HT-29 (cell line): Measurements from ENCODE around the gene FAM110D. TPM values are rescaled to one million over a fixed set of nuclear protein-coding genes. Genes with fewer than 3 reads are reported as not detected.

Source experiments
- DNase-seq: peaks from one replicate; pipeline ENCODE4 v3.0.0-alpha.2; 2015; ENCODE audit warnings: low spot score
- total RNA-seq: library from RNA; depleted of rRNA; stranded (reverse); fragments of >200 nt; shearing (Covaris generic); gene quantifications from 2 replicates; pipeline ENCODE4 v1.2.3, GENCODE V29; 2014

Gene FAM110D
- total RNA-seq, 1 experiment from 2014 or later = not detected

DNA sequence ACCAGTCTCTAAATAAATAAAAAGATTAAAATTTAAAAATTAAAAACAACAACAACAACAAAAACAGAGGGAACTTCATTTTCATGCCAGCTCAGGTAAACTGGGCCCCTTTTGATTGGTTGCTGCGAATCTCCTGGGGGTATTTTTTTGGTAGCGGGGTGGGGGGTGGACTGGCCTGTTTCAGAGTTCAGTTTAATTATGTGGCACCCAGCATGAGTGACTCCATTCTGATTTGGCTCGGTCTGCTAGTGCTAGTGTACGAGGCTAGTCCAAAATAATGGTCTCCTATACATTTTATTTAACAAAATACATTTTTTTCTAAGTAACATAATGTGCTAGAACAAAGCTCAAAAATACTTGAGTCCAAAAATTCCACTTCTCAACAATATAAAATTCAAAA, 29.1 kb upstream of the FAM110D start:
- no peak for DNase-seq

DNA sequence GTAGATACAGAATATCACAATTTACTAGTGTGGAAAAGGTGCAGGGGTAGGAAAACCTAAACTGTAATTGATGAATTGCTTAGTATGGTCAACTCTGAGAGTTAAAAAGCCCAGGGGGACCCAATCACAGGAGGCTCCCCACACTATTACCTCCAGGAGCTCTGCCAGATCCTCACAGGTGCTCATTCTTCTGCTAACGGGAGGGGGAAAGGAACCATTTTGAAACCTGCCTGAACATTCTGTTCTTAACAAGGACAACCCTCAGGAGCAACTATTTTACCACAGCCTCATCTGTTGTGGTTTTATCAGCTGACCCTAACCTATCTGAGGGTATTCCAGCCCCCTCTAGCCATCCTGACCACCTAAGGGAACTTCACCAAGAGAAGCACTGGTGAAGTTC, 28.2 kb upstream of the FAM110D start:
- DNase-seq = no peak

DNA sequence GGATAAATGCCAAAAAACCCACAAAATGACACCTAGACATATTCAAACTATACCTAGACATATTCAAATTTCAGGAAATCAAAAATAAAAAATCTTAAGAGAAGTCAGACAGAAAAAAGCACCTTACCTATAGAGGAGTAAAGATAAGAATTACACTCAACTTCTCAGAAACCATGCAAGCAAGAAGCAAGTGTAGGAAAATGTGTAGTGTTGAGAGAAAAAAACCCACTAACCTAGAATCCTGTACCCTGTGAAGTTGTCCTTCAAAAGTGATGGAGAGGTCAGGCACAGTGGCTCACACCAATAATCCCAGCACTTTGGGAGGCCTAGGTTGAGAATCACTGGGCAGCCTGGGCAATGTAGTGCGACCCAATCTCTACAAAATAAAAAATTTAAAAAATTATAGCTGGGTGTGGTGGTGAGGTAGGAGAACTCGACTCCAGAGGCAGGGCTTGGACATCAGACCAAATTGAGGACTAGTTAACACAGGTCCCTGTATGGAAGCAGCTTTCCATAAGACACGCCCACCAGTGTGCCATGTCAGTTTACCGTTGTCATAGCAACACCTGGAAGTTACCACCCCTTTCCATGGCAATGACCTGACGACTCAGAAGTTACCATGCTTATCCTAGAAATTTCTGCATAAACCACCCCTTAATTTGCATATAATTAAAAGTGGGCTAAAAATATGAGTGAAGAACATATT, 26.6 kb upstream of the FAM110D start:
- peak; percentile 51 for DNase-seq

DNA sequence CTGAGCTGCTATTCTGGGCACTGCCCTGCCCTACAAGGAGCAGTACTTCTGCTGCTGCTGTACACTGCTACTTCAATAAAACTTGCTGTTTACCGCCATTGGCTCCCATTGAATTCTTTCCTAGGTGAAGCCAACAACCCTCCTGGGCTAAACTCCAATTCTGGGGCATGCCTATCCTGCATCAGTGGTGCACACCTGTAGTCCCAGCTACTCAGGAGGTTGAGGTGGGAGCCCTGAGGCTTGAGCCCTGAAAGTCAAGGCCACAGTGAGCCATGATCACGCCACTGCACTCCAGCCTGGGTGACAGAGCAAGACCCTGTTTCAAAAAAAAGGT, 26.1 kb upstream of the FAM110D start:
- DNase-seq = no peak

DNA sequence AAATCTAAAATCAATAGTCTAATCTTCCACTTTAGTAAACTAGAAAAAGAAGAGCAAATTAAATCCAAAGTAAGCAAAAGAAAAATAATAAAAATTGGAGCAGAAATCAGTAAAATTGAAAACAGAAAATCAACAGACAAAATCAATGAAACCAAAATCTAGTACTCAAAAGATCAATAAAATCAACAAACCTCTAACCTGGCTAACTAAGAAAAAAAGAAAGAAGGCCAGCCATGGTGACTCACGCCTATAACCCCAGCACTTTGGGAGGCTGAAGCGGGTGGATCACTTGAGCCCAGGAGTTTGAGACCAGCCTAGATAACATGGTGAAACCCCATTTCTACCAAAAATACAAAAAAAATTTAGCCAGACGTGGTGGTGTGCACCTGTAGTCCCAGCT, 24.4 kb upstream of the FAM110D start:
- no peak for DNase-seq

DNA sequence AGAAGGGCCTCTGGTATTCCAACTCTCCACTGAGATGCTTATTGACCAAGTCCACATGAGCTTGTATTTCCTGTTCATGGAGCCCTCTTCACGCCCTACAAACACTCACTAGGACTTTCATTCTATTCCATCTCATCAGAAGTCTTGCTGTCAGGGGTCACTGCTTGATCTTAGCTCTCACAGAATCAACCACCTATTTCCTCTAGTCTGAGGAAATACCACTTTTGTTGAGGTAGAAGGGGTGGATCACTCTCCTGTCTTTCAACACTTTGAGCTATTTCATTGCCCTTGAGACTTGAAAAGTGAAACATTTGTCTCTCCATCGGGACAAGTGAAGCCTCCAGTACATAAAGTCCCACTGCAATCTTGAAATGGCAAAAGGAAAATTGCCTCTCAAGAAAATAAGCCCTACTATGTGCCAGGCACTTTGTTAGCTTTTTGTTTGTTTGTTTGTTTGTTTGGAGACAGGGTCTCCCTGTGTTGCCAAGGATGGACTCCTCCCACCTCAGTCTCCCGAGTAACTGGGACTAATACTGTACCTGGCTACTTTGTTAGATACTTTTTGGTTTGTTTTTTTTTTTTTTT, 19.8 kb upstream of the FAM110D start:
- DNase-seq = peak; percentile 9

DNA sequence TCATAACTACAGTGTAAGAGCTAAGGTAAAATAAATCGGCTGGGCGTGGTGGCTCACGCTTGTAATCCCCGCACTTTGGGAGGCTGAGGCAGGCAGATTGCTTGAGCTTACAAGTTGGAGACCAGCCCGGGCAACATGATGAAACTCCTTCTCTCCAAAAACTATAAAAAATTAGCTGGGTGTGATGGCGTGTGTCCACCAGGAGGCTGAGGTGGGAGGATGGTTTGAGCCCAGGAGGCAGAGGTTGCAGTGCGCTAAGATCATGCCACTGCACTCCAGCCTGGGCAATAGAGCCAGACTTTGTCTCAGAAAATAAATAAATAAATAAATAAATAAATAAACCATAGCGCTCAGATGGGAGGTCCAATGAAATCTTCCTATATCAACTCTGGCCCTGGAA, 16.7 kb upstream of the FAM110D start:
- DNase-seq = no peak

DNA sequence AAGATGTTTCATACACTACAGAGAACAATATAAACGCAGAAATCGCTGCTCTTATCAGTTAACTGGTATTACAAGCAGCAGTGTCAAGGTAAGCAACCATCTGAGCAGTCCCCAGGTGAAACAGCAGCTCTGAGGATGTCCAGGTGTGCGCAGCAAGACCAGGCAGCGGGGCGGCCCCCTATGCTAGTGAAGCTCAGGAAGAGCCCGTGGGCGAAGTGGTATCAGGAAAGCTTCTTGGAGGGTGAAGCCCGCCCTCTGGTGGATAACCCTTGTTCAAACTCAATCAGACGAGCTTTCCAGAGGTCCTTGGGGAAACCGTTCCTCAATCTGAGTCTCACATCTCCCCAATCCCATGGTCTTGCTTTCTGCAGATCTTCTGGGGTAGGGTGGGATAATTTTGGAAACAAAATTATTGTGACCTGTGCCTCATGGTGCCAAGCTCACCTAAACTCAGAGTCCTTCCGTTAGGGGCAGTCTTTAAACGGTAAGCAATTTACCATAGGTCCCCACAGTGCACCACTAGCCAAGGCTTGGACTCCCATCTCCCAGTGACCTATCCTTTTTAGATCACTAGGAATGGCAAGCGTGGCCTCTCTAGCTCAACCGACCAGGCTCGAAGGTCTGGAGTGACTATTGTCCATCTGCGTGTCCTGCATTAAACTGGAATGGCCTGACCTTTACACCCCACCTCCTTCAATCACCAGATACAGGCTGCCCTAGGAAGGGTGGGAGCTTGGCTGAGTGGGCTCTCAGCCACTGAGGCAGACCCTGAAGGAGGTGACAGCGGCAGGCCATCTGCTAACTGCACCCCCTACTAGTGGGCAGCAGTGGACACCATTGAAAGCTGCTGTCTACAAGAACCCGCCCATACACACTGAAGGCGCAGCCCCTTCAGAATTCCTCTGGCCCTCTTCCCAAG, 13.6 kb upstream of the FAM110D start:
- peak; percentile 96 for DNase-seq

DNA sequence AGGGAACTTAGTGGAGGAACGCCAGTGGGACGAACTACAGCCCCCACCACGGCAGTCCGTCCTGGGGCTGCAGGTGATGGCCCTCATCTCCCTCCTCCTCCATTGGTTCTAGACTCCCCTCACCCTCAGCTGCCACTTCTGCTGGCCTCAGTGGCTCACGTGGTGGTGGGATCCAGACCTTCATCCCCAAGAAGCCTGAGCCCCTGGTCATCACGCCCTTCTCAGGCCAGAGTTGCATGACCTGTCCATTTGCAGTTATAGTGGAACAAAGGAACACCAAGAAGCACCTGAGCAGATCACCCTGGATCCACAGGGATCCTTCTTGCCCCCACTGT, 13.0 kb upstream of the FAM110D start:
- DNase-seq = no peak

DNA sequence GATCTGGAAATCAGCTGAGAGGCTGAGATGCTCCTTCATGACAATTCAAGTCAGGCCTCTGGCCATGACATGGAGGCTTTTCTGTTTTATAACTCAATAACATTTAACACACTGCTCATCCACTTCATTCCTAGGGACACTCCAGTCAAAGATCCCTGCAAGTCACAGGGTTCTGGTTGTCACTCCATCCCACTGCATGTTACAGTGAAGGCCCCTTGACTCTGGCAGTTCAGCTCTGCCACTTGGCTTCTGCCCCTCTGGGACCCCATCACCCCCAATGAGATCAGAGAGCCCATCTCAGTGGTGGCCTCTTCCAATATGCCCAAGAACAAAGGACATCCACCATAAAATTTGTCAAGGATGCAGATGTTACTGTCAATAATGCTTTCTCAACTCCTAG, 10.0 kb upstream of the FAM110D start:
- no peak for DNase-seq

DNA sequence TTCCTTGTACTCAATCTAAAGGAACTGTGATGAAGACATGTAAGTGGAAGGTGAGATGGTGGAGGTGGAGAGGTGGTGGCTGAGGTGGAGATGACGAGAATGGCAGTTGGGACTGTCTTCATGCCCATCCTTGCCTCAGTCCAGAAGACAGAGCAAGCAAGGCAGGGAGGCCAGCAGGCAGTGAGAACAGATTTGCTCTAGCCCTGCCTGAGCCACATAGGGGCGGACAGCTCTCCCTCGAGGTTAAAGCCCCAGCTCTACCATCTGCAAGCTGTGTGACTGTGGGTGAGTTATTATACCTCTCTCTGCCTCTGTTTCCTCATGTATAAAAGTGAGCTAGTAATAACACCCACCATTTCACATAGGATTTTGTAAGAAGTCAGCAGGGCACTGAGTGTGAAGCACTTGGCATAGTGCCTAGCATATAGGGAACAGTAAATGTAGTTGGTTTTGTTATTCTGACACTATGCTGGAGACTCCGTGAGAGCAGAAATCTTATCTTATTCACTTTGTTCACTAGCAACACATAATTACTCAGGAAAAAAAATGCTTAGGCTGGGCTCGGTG, 4.8 kb upstream of the FAM110D start:
- DNase-seq = no peak

DNA sequence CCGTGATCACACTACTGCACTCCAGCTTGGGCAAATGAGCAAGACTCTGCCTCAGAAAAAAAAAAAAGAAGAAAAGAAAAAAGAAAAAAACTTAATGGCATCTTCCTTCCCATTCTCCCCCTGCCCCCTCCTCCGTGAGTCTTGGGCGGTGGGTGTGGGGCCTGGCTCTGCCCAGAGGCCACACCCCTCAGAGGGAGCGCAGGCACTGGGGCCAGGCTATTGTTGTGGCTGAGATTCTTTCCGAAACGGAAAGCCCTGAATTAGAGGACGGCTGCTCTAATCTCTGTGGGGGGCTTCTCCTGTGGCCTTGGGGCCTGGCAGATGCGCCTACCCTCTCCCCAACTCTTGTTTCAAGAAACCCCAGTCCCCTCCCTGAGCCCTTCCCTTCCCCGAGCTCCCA, 4.1 kb upstream of the FAM110D start:
- DNase-seq = no peak

DNA sequence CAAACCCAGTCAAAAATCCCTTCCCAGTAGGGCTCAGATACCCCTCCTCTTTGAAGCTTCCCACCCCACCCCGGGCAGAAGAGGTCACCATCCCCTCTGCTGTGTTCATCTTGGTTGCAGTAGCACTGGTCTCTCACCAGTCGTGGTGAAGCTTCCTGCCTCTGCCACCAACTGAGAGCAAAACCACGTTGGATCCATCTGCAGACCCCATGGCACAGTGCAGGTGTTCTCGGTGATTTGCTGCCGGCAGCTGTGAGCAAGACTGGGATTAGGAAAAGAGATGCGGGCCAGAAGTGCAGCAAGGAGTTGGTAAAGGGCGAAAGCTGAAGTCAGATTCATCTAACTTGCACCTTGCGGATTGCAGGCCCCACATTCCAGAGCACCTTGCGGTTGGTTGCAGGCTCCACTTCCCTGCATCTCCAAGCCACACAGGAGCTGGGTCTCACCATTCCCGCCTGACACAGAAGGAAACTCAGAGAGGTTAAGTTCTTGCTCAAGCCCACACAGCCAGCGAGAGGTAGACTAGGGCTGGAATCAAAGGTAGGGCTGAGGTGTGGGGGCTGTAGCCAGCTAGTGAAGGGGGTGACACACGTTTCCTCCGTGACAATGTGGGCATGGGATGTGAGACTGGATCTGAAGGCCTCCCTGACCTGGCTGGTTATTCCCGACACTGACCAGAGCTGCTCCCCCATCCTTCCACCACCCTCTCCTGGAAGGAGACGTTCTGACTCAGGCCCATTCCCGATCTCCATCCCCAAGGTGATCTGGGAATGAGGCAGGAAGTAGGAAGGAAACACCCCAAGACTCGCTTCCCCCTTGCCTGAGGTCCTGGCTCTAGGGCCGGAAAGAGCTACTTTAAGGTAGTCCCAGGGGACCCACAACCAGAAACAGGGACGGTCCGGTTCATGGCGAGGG, 3.3 kb upstream of the FAM110D start:
- DNase-seq = no peak

DNA sequence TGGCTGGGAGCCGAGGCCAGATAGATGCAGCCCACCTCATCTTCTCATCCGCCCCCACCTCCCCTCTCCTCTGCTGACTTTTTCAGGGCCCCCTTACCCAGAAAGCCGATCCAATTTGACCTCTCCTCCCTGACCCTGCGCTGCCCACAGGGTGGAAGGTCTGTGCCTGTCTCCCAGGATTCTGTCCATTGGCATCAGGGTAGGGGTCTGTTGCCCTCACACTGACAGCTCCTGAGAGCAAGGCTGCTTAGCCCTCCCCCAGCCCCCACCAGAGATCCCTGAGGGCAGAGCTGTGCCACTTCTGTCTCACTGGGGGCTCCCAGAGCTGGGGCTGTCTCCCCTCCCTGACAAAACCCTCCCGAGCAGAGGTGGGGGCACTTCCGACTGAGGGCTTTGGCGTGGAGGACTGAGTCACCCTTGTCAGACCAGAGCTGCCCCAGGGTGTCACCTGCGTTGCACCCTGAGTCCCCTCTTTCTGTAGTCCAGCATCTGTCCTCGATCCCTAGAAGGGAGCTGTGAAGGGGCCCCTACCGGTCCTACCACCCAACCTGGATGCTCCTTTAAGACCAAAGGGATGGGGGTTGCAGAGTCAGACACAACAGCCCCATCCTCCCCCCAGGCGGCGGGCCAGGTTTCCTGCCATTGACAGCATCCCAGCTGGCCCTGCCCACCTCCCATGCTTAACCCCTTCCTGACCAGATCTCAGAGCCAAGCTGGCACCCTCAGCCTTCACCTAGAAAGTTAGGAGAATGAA, 2.4 kb upstream of the FAM110D start:
- DNase-seq = no peak

DNA sequence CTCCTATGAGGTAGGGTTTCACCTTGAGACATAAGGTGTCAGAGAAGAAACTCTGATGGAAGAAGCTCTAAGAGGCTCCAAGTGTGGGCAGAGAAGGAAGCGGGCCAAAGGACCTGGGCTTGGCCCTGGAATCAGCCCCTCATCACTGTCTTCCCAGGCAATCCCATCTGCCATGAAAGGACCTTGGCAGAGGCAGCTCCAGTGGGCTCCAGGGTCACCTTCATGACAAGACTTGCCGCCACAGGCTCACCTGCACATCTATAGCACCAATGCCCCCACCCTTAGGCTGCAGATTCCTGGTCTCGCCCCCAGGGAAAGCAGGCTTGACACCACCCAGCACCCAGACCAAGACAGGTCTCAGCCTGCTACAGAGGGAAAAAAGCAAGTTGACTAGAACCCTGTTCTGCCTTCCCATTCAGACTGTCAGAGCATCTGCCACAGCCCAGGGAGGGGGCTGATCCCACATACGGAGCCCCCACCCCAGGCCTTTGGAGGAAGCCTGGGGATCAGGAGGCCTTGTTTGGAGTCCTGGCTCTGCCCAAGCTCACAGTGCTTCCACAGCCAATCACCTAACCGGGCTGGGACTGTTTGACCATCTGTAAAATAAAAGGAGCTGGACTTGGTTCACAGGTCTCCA, 490 bp upstream of the FAM110D start:
- DNase-seq = no peak

DNA sequence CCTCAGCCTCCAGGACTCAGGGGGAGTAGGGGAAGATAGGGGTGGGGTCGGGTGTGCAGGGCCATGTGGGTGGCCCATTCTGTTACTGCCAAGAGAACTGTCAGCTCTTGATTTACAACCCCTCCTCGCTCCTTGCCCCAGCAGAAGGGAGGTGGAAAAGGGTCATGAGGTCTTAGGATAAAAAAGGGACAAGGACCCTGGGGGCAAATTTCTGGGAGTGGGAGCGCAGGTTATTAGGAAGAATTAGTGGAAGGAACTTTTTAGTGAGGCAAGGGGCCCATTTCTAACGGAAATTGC, 812 bp downstream of the FAM110D start:
- DNase-seq = no peak

DNA sequence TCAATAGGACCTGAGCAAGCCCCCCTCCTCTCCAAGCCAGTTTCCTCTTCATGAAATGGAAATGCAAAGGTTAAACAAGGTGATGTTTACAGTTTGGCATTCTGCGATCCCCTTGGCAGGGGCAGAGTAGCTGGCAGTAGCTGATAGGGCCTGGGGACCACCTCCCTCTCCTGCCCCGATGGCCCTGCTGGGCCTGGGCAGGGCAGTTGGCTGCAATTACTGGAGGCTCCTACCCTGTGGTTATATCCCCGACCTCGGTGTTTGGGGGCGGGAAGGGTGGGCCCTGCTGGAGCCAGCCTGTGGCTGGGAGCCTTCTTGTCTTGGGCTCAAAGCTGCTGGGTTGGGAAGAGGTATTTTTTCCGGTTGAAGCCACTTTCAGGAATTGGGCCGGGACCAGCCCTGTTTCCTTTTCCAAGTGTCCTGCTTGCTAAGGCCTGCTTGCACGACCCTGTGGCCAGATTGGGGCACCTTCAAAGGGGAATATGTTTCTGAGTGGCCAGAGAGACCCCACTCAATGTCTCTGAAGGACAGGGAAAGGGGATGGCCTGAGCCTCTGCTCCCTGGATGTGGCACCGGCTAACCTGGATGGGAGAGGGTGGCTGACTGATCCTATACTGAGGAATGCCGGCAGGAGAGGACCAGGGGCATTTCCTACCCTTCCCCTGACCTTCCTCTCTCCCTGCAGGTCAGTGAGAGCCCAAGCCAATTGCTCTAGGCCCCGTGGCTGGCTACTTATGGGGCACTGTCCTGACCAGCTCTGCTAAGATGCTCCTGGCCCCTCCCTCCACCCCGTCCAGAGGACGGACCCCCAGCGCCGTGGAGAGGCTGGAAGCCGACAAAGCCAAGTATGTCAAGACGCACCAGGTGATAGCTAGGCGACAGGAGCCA, 1.9 kb downstream of the FAM110D start:
- no peak for DNase-seq

DNA sequence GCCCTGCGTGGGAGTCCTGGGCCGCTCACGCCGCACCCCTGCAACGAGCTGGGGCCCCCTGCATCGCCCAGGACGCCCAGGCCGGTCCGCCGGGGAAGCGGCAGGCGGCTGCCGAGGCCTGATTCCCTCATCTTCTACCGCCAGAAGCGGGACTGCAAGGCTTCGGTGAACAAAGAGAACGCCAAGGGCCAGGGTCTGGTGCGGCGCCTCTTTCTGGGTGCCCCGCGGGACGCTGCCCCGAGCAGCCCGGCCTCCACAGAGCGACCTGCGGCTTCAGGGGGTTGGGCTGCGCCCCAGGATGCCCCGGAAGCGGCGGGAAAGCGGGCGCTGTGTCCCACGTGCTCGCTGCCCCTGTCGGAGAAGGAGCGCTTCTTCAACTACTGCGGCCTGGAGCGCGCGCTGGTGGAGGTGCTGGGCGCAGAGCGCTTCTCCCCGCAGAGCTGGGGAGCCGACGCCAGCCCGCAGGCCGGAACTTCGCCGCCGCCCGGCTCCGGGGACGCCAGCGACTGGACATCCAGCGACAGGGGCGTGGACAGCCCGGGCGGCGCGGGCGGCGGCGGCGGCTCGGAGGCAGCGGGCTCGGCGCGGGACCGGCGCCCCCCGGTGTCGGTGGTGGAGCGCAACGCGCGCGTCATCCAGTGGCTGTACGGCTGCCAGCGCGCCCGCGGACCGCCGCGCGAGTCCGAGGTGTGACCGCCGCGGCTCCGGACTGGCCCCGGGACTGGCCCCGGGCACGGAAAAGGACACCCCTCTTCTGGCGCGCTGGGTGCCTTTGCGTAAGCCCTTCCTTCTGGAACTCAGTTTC, 2.7 kb downstream of the FAM110D start:
- peak; percentile 33 for DNase-seq
